Neuron (in vitro differentiated cells): ENCODE data around the gene EXD3.
"Not testable (repeated sequence)": the region's sequence is repeated elsewhere in the genome, so short reads cannot be mapped to it uniquely, and the experiment has no call there.

Source experiments
- H2AFZ ChIP-seq: one replicate; pipeline ENCODE4 v1.6.1; 2013; ENCODE audit warnings: low read depth, mild to moderate bottlenecking, inconsistent platforms, low read length, moderate library complexity
- H3K27me3 ChIP-seq: one replicate; pipeline ENCODE4 v1.6.1; 2013; ENCODE audit warnings: low read length; ENCODE audit not compliant: insufficient read depth
- H3K36me3 ChIP-seq: one replicate; pipeline ENCODE4 v1.6.1; 2013; ENCODE audit warnings: low read length; ENCODE audit not compliant: insufficient read depth
- H3K4me1 ChIP-seq: one replicate; pipeline ENCODE4 v1.6.1; 2013; ENCODE audit warnings: low read length; ENCODE audit not compliant: insufficient read depth
- H3K4me3 ChIP-seq: 2 replicates; pipeline ENCODE4 v1.5.1; 2013; ENCODE audit warnings: mild to moderate bottlenecking, low read length, moderate library complexity
- H3K9me3 ChIP-seq: one replicate; pipeline ENCODE4 v1.6.1; 2013; ENCODE audit warnings: low read length

EXD3 gene

DNA sequence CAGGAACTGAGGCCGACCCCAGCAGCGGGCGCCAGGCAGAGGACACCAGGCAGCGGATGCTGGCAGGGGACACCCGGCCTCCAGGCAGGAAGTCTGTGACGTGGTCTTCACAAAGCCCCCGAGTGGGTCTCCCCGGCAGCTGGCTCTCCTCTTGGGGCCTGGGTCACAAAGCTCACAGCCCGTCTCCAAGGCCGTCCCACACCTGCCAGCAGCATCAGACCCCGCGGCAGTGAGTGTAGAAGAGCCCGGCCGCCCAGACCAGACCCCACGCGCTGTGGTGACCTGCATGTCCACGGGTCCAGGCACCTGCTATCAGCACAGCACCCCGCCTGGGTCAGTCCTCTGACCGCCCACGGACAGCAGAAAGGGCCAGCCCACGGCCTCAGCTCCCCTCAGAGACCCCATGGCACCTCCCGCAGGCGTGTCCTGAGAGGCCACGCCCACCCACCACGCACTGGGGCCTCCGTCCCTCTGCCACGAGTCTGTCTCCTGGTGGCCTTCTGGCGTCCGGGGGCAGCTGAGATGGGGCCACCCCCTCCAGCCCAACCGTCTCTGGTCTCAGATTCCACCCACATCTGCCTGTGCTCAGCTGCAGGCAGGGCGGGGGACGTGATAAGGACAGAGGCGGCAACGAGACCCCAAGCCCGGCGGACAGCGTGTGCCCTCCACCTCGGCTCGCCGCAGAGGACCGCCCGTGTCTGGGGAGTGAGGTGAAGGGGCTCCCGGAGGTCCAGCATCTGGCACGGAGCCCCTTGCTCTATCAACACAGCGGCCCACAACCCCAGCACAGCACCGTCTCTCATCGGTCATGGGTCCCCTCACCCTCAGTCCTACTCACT lies 34.2 kb downstream of the EXD3 start:
- Histone ChIP-seq H3K4me1 (peaks cover 4% of the 10 kb centered on the region), H3K4me3 (no peak overlapping the region), H3K9me3 (no peaks in the 10 kb centered on the region), H3K27me3 (no peaks in the 10 kb centered on the region), H2AFZ (no peak overlapping the region), H3K36me3 (peaks cover 2% of the 10 kb centered on the region)

DNA sequence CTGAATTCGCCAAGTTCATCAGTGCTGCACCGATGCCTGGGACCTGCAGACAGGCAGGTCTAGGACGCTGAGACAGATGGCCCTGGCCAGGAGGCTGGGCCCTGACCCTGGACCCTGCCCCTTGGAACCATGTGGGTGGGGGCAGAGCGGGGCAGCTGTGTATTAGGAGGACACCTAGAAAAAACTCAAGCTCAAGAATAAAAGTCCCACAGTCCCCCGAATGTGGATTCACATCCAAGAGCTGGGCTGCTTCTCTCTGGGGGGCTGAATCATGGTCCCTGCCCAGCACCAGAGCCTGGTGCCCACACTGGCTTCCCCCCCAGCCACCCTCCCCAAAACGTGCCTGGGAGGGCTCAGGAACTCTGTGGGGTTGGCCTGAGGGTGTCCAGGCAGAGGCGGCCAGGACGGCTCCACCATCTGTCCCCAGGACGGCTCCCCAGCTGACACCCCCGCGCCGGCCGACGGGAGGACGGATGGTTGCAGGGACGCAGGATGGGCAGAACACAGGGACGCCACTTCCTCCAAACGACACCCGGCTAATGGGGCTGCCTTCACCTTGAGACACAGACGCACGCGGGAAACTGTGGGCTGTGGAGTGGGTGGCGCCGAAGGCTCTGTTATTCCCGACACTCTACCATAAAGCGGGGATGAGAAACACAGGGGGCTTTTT lies 34.9 kb downstream of the EXD3 start:
- H3K9me3 ChIP-seq = no peaks in the 10 kb centered on the region
- H3K4me3 ChIP-seq = no peak overlapping the region
- H2AFZ ChIP-seq = no peak overlapping the region
- H3K4me1 ChIP-seq = peaks cover 7% of the 10 kb centered on the region
- H3K27me3 ChIP-seq = no peaks in the 10 kb centered on the region
- peaks cover 2% of the 10 kb centered on the region for H3K36me3 ChIP-seq

DNA sequence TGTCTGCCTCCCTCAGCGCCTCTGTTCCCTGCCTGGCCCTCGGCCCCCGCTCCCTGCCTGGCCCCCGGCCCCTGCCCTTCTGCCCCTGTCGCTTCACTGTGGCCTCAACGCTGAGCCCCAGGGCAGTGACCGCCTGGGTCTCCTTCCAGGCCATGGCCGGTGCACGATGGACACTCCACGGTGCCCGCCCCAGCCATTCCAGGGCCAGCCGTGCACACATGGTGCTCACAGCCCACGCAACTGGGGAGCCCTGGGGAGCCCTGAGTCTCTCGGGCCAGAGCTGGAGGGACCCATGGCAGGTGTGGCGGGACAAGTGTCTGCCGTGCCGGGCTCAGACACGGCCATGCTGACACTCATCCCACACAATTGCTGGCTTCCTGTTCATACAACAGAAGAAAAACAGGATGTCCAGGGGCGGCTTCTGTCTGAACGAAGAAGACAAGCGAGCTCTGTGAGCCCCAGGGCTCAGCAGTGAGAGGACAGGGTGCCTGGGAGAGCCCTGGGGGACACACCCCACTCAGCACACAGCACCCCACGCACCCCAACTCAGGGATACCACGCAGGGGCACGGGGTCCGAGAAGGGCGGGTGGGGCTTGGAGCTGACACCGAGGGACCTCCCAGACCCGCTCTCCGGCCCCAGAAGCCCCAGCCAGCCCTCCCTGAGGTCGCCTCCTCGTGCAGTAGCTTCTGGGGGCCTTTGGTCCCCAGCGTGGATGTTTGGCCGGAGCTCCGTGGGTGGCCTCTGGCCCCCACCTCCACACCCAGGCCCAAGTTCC lies 35.7 kb downstream of the EXD3 start:
- H2AFZ ChIP-seq = no peak overlapping the region
- H3K9me3 ChIP-seq = no peaks in the 10 kb centered on the region
- H3K4me3 ChIP-seq = no peak overlapping the region
- peaks cover 10% of the 10 kb centered on the region for H3K4me1 ChIP-seq
- H3K36me3 ChIP-seq = peaks cover 2% of the 10 kb centered on the region
- H3K27me3 ChIP-seq = no peaks in the 10 kb centered on the region

DNA sequence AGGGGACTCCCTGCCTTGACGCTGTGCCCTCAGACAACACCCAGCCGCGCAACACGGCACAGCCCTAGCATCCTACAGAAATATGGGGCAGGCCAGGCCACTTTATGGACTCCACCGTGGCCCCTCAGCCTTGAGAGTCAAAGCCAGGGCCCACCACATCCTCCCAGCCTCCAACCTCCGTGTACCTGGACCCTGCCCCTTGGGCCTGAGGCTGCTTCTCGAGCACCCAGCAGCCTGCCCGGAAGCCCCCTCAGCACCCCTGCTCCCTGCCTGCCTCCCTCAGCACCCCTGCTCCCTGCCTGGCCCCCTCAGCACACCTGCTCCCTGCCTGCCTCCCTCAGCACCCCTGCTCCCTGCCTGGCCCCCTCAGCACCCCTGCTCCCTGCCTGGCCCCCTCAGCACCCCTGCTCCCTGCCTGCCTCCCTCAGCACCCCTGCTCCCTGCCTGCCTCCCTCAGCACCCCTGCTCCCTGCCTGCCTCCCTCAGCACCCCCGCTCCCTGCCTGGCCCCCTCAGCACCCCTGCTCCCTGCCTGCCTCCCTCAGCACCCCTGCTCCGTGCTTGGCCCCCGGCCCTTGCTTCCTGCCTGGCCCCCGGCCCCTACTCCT lies 36.4 kb downstream of the EXD3 start:
- not testable (repeated sequence) for H3K36me3 ChIP-seq, H2AFZ ChIP-seq, H3K9me3 ChIP-seq, H3K27me3 ChIP-seq, H3K4me3 ChIP-seq
- H3K4me1 ChIP-seq = peaks cover 10% of the 10 kb centered on the region

DNA sequence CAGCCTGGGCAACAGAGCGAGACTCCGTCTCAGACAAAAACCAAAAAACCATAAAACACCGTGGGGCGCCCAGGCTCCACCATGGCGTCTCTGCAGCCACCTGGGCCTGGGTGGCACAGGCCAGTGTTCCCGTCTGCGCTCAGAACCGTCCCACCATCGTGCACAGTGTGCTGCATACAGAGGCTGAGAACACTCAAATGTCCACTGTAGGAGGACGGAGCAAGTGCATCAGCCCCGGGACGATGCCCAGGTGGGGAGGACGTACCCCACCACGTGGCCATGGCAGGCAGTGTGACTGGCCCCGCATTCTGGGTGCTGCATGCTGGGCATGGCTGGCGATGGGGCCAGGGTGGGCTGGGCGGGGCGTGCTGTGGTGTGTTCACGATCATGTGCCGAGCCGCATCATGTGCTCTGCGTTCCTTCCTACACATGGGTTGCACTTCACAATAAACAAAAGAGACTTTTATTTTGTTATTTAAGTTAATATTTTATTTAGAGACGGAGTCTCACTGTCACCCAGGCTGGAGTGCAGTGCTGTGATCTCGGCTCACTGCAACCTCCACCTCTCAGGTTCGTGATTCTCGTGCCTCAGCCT lies 37.8 kb downstream of the EXD3 start:
- peaks cover 10% of the 10 kb centered on the region for H3K4me1 ChIP-seq
- no peak overlapping the region for H3K4me3 ChIP-seq
- no peaks in the 10 kb centered on the region for H3K27me3 ChIP-seq
- H2AFZ ChIP-seq = no peak overlapping the region
- H3K9me3 ChIP-seq = no peaks in the 10 kb centered on the region
- no peaks in the 10 kb centered on the region for H3K36me3 ChIP-seq

DNA sequence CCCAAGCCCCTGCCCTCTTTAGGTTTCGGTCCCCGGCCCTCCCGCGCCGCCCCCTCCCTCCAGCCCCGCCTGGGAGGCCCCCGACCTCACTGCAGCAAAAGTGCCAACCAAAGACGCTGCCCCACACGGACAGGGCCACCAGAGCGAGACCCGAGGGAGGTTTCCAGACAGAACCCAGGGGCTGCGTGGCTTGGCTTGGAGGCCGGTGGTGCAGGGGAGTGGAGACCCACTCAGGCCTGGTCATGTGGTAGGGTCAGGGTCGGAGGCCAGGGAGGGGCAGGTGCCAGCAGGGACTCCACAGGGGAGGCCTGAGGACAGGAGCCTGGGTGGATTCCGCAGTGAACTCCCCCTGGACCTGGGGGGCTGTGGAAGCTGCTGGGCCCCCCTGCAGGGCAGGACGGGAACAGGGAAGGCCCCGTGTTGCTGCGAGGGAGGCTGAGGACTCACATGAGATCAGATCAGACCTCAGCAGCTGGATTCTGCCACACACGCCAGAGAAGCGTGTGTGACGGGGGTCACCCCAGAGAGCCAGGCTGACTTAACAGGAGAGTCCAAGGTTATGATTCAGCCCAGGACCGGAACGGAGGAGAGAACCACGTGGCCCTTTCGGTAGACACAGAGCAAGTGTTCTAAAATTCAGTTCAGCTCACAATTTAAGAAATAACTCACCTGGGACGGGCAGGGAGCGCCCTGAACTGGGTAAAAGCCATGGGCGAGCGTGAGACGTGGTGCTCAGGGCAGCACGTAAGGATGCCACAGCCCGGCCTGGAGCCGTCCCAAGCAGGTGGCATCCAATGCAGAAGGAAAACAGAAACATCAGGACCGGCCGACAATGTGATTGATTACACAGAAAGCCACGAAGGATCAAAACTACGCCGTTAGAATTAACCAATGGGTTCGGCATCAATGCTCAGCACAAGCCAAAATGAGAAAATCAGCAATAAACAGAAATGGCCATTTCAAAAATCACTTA lies 38.9 kb downstream of the EXD3 start:
- peaks cover 10% of the 10 kb centered on the region for H3K4me1 ChIP-seq
- peaks cover 5% of the 10 kb centered on the region for H3K9me3 ChIP-seq
- no peak overlapping the region for H2AFZ ChIP-seq
- no peaks in the 10 kb centered on the region for H3K36me3 ChIP-seq
- no peak overlapping the region for H3K4me3 ChIP-seq
- H3K27me3 ChIP-seq = no peaks in the 10 kb centered on the region

DNA sequence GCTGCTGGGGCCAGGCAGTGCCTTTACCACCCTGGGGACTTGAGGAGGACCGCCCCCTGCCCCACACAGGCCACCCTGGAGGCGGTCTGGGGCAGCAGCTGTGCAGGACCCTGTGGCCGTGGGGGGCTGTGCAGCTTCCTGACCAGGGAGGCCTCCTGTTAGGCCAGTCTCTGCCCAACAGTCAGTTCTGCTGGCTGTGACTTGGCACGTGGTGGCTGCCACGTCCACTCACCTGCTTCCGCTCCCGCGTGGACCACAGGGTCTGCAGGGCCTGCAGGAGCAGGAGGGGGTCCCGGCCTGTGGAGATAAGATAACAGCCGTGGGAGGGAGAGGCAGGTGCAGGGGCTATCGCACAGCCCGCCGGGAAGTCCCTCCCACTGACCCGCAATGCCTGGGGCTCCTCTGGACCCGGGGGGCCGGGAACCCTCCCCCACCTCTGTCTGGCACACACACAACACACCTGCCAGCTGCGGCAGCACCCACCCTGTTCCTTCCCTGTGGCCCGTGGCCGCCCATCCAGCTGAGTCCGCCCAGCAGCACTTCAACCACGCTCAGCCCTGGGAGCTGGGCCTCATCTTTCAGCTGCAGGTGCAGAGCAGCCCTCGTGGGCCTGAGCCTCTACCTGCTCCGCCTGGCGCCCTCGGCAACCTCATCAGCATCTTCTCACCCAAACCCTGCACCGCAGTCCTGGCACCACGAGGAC lies 39.7 kb downstream of the EXD3 start:
- Histone ChIP-seq H3K4me1 (peaks cover 10% of the 10 kb centered on the region), H3K9me3 (peaks cover 5% of the 10 kb centered on the region), H2AFZ (no peak overlapping the region), H3K4me3 (no peak overlapping the region), H3K36me3 (no peaks in the 10 kb centered on the region), H3K27me3 (no peaks in the 10 kb centered on the region)

DNA sequence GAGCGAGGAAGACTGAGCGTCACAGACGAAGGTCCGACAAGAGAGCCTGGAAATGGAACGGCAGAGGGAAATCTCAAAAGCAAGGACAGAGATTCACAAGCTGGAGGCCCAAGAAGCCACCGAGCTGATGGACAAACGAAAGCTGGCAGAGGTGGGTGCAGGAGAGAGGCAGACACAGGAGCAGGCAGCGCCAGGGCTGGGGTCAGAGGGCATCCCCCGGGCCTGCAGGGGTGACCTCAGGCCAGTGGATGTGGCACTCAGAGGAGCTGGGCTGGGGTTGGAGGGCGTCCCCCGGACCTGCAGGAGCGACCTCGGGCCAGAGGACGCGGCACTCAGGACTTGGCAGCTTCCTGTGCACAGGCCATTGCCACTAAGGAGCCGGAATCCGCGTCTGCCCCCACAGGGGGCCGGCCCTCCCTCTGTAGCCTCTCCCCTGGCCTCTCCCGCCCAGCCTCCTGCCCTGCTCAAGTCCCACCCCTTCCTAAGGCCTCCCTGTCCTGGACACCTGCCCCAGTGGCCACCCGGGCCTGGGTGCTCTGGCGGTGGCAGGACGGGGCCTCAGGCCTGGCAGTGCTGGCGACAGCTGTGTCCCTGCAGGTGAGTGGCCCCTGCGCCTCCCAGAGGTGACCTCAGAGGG lies 40.4 kb downstream of the EXD3 start:
- H3K9me3 ChIP-seq = peaks cover 5% of the 10 kb centered on the region
- no peak overlapping the region for H2AFZ ChIP-seq
- H3K36me3 ChIP-seq = no peaks in the 10 kb centered on the region
- H3K4me1 ChIP-seq = peaks cover 7% of the 10 kb centered on the region
- H3K27me3 ChIP-seq = no peaks in the 10 kb centered on the region
- no peak overlapping the region for H3K4me3 ChIP-seq

DNA sequence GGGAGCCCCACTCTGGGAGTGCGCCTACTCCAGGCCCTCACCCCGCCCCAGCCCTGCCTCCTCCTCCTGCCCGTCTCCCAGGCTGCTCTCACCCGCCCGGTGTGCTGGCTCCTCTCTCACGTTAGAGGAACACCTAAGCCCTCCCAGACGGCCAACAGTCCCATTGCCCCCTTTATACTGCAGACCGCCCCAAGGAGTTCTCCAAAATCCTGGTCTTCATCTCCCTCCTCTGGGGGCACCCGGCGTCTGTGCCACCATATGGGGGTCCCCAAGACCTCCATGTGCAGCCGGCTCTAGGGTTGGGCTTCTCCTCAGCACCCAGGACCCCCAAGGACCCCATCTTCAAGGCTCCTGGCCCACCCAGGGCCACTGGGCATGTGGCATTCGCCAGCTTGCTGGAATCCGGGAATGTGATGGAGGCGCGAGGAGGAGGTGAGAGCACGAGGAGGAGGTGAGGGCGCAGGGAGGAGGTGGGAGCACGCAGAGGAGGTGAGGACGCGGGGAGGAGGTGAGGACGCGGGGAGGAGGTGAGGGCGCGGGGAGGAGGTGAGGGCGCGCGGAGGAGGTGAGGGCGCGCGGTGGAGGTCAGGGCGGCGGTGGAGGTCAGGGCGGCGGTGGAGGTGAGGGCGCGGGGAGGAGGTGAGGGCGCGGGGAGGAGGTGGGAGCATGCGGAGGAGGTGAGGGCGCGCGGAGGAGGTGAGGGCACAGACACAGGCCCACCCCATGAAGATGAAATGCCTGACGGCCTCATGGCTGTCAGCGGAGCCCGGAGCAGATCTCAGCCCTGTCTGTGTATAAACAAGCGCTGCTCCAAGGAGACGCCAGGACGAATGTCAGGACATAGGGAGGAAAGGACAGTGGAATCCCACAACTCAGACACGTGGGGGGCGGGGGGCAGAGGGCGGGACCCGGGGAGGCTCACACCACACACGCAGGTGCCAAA lies 41.2 kb downstream of the EXD3 start:
- Histone ChIP-seq H3K27me3 (no peaks in the 10 kb centered on the region), H3K4me1 (peaks cover 7% of the 10 kb centered on the region), H3K9me3 (peaks cover 5% of the 10 kb centered on the region), H3K36me3 (no peaks in the 10 kb centered on the region), H3K4me3 (no peak overlapping the region), H2AFZ (no peak overlapping the region)

DNA sequence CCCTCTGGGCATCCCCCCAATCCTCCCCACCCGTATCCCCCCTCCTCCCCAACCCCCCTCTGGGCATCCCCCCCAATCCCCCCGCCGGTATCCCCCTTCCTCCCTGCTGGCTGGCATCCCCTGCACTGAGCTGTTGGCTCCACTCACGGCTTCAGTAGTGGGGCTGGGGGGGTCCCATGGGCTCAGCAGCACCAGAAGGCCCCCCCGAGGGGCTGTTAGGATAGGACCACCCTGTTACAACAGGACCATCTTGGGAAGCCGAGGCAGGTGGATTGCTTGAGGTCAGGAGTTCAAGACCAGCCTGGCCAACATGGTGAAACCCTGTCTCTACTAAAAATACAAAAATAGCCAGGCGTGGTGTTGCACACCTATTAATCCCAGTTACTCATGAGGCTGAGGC lies 42.4 kb downstream of the EXD3 start:
- H2AFZ ChIP-seq = no peak overlapping the region
- peaks cover 7% of the 10 kb centered on the region for H3K4me1 ChIP-seq

More for the DNA sequence above, 42.4 kb downstream of the EXD3 start:
- no peaks in the 10 kb centered on the region for H3K27me3 ChIP-seq
- H3K9me3 ChIP-seq = peaks cover 5% of the 10 kb centered on the region
- no peak overlapping the region for H3K4me3 ChIP-seq
- H3K36me3 ChIP-seq = no peaks in the 10 kb centered on the region
